ENCODE data around the gene KAZN.
"Not testable (repeated sequence)": the region's sequence is repeated elsewhere in the genome, so short reads cannot be mapped to it uniquely, and the experiment has no call there.

The KAZN gene

GRCh38 chr1:15128520-15129313, 530.2 kb downstream of the KAZN start:
- peak; percentile 71 for DNase-seq

DNA sequence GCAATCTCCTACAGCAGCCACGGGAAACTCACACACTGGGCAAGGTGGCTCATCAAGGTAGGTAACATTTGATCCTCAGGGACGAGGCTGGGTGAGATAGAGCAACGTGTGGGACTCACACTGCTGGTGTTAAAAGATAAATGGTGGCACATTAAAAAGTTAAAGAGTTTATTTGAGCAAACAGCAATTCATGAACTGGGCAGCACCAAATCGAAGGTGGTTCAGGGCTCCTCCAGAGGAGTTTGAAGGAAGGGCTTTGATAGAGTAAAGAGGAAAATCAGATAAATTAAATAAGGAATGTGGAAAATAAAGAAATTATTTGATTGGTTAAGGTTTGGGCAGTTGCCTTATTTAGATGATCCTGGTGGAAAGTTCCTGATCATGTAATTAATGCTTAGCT, 531.5 kb downstream of the KAZN start:
- DNase-seq, result no peak

- DNase-seq, result no peak
These were observed 532.1 kb downstream of the KAZN start for GRCh38 chr1:15130607-15131006.

- DNase-seq, result no peak
These were observed 534.5 kb downstream of the KAZN start for GRCh38 chr1:15132965-15133364.

DNA sequence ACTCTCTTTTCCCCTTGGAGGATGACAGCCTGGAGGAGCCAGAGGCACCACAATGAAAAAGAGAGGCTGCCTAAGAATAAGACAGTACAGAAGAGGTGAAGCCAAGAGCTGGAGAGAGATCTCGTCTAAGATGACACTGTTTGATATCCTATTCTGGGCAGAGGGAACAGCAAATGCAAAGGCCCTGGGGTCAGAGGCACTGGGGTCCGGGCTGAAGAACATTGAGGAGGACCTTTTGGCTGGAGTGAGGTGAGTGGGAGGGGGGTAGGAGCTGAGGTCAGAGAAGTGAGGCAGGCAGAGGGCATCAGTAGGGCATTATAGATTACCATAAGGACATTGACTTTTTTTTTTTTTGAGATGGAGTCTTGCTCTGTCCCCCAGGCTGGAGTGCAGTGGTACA, 535.8 kb downstream of the KAZN start:
- DNase-seq, result no peak

DNA sequence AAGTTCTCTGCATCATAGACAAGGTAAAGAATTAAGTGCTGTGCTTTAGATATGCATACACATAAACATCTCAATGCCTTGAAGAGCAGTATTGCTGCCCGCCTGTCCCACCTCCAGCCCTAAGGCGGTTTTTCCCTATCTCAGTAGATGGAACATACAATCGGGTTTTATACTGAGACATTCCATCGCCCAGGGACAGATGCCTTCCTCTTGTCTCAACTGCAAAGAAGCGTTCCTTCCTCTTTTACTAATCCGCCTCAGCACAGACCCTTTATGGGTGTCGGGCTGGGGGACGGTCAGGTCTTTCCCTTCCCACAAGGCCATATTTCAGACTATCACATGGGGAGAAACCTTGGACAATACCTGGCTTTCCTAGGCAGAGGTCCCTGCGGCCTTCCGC, 537.1 kb downstream of the KAZN start:
- not testable (repeated sequence) for DNase-seq

GRCh38 chr1:15137809-15138208, 539.3 kb downstream of the KAZN start:
- no peak for DNase-seq

DNA sequence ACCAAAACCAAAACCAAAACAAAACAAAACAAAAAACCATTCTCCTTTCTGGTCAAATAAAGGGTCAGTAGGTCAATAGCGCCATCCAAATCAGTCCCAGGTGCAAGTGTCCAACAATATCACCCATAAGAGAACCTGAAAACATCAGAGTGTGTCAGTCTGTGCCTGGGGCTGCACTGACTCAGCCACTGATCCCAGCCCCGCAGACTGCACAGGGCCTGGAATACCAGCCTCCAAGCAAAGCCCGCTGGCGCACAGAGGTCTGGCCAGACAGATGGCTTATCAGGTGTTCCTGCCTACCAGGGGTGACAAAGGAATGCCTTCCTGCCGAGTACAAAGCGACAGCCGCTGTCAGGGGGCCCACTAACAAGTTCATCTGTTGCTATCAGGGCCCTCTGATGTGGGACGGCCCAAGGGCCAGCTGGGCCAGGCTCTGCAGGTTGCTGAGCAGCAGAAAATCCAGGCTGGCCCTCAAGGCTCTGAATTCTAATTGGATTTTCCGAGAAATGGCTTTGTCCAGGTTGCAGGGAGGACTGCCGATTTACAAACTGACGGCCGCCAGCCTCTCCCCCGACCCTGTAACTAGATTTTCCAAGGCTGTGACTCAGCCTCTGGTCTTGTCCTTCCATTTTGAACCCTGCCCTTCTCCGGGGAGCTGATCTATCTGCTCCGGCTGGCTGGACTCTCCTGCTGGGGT, 541.3 kb downstream of the KAZN start:
- DNase-seq, result no peak

DNA sequence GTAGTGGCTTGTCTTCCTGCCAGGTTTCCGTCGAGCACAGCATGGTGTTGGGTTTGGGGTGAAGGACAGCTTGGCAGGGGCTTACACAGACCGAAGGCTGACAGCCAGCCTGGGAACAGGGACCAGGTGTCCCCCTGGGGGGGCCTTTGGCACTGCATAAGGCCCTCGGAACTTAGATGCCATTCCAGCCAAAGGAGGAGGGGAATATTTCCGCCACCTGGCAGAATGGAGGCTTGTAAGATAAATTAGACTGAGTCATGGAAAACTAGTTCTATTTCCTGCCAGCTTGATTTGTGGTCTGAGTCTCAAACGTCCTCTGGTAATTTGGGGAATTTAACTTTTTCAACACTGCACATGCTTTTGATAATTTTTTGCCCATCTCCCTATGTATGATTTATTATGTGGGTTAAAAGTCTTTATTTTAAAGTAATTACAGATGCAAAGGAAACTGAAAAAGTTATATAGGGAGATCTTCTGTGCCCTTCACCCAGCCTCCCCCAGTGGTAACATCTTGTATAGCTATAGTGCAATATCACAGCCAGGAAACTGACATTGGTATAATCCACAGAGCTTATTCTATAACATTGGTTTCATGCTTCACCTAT, 543.6 kb downstream of the KAZN start:
- DNase-seq, result no peak

GRCh38 chr1:15145327-15145726, 546.8 kb downstream of the KAZN start:
- DNase-seq, result no peak

DNA sequence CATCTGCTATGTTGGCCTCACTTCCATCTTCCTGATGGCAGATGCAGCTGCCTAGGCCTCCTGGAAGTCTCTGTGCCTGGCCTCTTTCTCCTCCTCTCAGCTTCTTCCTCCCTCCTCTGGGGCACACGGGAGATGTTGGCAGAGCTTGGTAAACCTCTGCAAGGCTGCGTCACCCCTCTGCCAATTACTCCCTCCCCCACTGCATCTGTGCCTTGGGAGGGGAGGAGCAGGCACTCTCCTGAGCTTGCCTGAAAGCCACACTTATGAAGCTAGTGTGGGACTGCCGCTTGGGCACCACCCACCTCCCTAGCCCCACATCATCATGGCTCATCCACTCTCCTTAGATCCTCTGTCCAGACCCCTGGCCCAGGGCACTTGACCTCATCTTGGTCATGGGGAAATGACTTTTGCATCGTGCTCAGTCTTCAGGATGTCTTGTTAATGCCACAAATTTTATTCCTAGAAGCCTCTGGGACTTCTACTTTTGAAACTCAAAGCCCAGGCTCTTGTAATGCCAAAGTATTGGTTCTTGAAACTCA, 547.7 kb downstream of the KAZN start:
- no peak for DNase-seq

DNA sequence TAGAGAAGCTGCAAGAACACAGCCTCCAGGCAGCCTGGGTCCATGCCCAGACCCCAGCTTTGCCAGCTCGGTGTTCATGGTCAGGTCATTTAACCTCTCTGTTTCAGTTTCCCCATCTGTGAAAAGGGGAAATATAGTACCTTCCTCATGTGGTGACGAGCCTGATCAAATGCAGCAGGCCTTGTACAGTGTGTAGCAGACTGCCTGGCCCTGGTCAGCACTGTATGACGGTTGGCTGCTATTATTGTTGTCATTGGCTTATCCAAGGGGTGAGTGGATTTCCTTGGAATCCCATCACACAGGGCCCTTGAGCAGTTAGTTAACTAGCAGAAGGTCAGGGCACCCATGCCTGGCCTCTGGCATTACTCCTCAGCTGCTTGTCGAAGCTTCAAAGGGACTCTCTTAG, 548.5 kb downstream of the KAZN start:
- no peak for DNase-seq

- no peak for DNase-seq
These were observed 549.5 kb downstream of the KAZN start for GRCh38 chr1:15148004-15148403.

DNA sequence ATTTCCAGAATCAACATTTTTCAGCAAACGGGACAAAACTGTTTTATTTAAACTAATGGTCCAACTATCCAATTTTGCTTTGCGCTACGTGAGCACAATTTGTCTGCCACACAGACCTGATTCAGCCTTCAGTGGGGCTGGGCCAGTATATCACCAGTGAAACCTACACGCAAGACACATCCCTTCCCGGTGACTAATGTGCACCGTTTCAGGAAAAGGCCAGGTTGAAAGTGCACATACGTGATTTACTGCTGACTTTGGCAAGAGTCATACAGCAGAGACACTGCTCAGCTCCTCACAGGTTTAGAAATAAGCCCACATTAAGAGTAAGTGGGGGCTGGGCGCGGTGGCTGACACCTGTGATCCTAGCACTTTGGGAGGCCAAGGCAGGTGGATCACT, 550.0 kb downstream of the KAZN start:
- DNase-seq, result no peak

DNA sequence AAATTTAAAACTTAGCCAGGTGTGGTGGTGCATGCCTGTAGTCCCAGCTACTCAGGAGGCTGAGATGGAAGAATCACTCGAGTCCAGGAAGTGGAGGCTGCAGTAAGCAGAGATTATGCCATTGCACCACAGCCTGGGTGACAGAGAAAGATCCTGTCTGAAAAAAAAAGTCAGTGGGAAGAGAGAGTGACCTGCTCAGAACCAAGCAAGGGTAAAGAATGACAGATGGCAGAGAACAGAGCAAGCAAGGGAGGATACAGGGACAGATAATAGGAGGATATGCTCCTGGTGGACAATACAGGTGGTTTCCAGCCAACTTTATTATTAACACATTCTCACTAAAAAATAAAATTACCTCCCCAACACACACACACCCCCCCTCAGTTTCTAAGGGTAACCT, 550.5 kb downstream of the KAZN start:
- DNase-seq, result no peak

DNA sequence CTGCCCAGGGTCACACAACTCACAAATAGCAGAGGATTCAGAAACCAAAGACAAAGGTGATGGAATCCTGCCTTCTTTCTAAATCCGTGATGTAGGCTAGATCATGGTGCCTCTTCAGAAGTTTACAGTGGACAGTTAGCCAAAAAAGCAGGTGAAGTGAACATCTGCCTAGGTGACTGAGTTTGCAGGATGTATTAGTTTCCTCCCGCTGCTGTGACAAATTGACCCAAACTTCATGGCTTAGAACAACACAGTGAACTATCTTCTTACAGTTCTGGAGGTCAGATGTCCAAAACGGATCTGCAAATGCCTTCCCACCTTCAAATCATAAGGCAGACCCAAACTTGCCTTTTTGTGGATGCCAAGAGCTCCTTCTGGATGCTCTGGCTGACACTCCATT, 551.9 kb downstream of the KAZN start:
- no peak for DNase-seq

GRCh38 chr1:15151377-15151806, 552.9 kb downstream of the KAZN start:
- DNase-seq, result no peak

DNA sequence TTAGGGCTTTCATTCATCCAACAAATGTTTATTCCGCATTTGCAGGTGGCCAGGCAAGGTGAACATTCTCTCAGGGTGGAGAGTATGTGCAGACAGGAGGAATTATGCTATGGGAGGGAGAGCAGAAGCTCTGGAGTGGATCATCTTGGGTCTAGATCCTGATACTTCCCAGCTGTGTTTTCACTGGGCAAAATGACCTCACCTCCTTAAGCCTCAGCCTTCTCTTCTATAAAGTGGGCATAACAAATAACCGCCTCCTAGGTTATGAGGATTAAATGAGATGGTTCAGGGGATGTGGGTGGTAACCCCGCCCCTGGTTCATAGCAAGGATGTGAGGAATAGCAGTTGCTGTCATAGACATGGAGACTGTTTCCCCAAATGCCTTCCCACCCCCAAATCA, 553.4 kb downstream of the KAZN start:
- DNase-seq, result no peak

GRCh38 chr1:15152318-15153183, 554.1 kb downstream of the KAZN start:
- peak; percentile 87 for DNase-seq

- peak; percentile 91 for DNase-seq
These were observed 554.8 kb downstream of the KAZN start, which contains the start of gene TMEM51 for GRCh38 chr1:15153184-15153841. Gene TMEM51 (plus strand): TSS chr1:15153747. CDS start chr1:15215088, 61,341 bp downstream.

GRCh38 chr1:15153842-15154479, 555.5 kb downstream of the KAZN start:
- peak; percentile 66 for DNase-seq

All from NCI-H345 (cell line).